ENCODE results near the gene MAPKAP1.

Gene MAPKAP1

DNA sequence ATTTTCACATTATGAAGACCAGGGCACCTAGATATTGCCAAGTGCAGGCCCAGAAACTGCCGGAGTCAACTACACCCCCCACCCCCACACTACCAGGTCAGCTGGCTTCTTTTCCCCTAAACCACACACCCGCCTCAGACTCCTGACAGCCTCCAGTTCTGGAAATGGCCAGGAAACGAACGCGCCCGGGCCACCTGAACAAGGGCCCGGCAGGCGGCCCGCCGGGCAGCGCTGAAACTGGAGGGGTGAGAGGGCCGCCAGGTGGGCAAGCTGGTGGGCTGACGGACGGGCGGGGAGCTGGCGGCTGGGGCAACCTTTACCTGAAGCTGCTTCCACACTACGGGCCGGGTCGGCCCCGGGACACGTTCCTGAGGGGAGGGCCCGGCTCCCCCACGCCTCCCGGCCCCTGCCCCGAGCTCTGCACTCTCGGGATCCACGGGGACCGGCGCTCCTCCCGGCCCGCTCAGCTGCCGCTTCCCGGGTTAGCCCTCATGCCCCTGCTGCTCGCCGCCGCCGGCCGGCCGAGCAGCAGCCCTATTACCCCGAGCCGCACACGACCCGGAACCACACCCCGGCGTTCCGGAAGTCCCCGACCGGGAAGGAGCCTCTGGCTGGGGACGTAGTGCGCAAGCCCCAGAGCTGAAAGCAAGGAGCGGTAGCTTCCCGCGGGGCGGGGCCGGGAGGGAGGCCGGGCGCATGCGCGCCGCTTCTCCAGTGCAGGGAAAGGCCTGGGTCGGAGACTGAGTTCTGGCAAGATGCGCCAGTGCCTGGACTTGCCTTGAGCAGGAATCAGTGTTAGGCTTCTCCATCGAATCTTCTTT is at the start of gene MAPKAP1:
Gene MAPKAP1, minus strand, starts transcription at position 558 of the 821 bp plus-strand sequence. CDS start 34,634 bp downstream, outside the sequence.
- Histone ChIP-seq H3K27me3 (ENCODE audit: control insufficient read depth in 1 of 2, insufficient read depth in 2 of 2, low read length in 2 of 2) (no peaks in the 10 kb centered on the region), H3K4me1 (ENCODE audit: control insufficient read depth, insufficient read depth, low read length) (peaks cover 15% of the 10 kb centered on the region), H3K9ac (ENCODE audit: low read length in 2 of 2) (peak within 1 kb of the TSS; percentile 73 to 87), H3K4me3 (ENCODE audit: low read length in 2 of 2) (peak within 1 kb of the TSS; percentile 77 to 85), H3K36me3 (ENCODE audit: control insufficient read depth in 2 of 2, insufficient read depth in 2 of 2, low read length in 2 of 2) (no peaks in the 10 kb centered on the region), H3K9me3 (ENCODE audit: control insufficient read depth in 2 of 2, low read length in 2 of 2) (no peaks in the 10 kb centered on the region), H3K27ac (ENCODE audit: low read length) (peak within 1 kb of the TSS; percentile 62)

DNA sequence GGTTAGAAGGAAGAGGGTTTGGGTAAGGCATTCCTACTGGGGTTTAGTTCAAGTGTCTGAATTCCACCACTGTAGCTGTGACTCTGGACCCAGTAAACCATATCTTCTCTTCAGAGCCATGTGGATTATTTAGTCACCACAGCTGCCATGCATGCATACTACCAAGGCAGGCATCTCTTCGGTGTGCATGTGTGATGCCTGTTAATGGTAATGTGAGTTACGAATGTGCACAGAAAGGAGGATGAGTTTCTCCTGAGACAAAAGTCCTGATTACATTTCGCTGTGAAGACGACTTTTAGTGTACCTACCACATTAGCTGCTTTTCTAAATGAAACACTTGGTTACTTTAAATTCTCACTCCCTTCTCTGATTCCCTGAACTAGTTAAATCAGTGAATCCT is 49.5 kb upstream of the MAPKAP1 start:
- no peaks in the 10 kb centered on the region for H3K27me3 ChIP-seq (ENCODE audit: control insufficient read depth in 1 of 2, insufficient read depth in 2 of 2, low read length in 2 of 2)
- no peaks in the 10 kb centered on the region for H3K36me3 ChIP-seq (ENCODE audit: control insufficient read depth in 2 of 2, insufficient read depth in 2 of 2, low read length in 2 of 2)
- H3K9me3 ChIP-seq (ENCODE audit: control insufficient read depth in 2 of 2, low read length in 2 of 2), result no peaks in the 10 kb centered on the region
- H3K4me3 ChIP-seq (ENCODE audit: low read length in 2 of 2), result peak overlapping the region in 1 of 2 donors; percentile 3
- H3K4me1 ChIP-seq (ENCODE audit: control insufficient read depth, insufficient read depth, low read length), result peaks cover 20% of the 10 kb centered on the region
- H3K9ac ChIP-seq (ENCODE audit: low read length in 2 of 2), result no peak overlapping the region
- no peak overlapping the region for H3K27ac ChIP-seq (ENCODE audit: low read length)

DNA sequence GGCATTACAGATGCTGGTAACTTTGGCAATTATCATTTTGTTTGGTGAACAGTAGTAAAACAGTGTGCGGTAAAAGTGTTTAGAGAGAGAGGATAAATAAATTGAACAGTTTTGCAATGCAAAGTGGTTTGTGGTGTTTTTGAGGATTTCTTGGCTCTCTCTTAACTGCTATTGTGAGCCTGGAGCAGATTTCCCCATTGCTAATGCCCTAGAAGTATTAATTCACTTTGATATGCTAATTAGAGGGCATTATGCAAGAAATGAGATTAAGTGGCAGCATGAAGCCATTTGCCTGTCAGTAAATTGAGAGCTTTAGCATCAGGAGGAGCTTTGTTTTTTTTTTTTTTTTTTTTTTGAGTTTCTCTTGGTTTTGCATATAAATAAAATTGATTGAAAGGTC is 48.3 kb upstream of the MAPKAP1 start:
- Histone ChIP-seq H3K9ac (ENCODE audit: low read length in 2 of 2) (no peak overlapping the region), H3K4me1 (ENCODE audit: control insufficient read depth, insufficient read depth, low read length) (peaks cover 19% of the 10 kb centered on the region), H3K36me3 (ENCODE audit: control insufficient read depth in 2 of 2, insufficient read depth in 2 of 2, low read length in 2 of 2) (no peaks in the 10 kb centered on the region), H3K9me3 (ENCODE audit: control insufficient read depth in 2 of 2, low read length in 2 of 2) (no peaks in the 10 kb centered on the region), H3K27me3 (ENCODE audit: control insufficient read depth in 1 of 2, insufficient read depth in 2 of 2, low read length in 2 of 2) (no peaks in the 10 kb centered on the region), H3K4me3 (ENCODE audit: low read length in 2 of 2) (no peak overlapping the region), H3K27ac (ENCODE audit: low read length) (no peak overlapping the region)

DNA sequence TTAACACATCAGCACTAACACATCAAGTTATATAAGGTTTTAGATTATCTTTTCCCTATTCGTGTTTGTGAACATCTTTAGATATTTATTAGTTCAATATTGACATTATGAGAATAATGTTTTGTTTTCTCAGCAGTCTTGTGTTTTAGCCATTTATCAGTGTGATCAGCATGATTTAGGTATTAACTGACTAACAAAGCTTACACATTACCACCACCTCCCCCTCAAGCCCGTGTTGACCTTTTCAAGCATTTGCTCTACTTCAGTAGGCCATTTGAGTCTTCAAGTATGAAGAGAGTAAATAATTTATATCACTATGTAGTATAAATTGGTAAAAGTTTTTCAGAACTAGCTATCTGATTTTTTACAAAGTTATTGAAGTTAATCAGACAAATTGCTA is 47.1 kb upstream of the MAPKAP1 start:
- H3K4me1 ChIP-seq (ENCODE audit: control insufficient read depth, insufficient read depth, low read length), result peaks cover 15% of the 10 kb centered on the region
- peak overlapping the region in 1 of 2 donors; percentile 23 for H3K9ac ChIP-seq (ENCODE audit: low read length in 2 of 2)
- peak overlapping the region; percentile 4 to 24 for H3K4me3 ChIP-seq (ENCODE audit: low read length in 2 of 2)
- no peak overlapping the region for H3K27ac ChIP-seq (ENCODE audit: low read length)
- no peaks in the 10 kb centered on the region for H3K27me3 ChIP-seq (ENCODE audit: control insufficient read depth in 1 of 2, insufficient read depth in 2 of 2, low read length in 2 of 2)
- H3K9me3 ChIP-seq (ENCODE audit: control insufficient read depth in 2 of 2, low read length in 2 of 2), result no peaks in the 10 kb centered on the region
- no peaks in the 10 kb centered on the region for H3K36me3 ChIP-seq (ENCODE audit: control insufficient read depth in 2 of 2, insufficient read depth in 2 of 2, low read length in 2 of 2)

DNA sequence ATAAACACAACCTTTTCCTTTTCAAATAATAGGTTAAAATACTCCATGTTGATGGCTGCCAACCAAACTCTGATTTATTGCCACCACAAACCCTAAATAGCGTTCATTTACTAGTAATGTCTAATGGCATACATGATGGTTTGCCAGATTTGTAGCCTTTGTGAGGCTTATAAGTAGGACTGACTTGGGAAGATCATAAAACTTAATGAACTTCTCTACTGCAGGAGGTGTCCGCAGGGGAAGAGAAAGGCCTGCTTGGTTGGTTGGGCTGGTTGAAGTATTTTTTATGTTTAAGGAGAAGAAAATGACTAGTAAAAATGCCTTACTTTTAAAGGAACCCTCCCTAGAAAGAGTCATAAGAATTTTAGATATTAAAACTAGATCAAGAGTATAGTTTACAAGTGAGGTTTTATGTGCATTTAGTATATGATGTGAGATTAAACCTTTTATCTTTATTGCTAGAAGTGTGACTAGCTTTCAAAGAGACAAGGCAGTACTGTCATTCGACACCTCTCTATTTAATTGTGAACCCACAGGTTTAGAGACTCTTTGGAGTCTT is 45.1 kb upstream of the MAPKAP1 start:
- no peaks in the 10 kb centered on the region for H3K36me3 ChIP-seq (ENCODE audit: control insufficient read depth in 2 of 2, insufficient read depth in 2 of 2, low read length in 2 of 2)
- H3K4me1 ChIP-seq (ENCODE audit: control insufficient read depth, insufficient read depth, low read length), result peaks cover 10% of the 10 kb centered on the region
- H3K27me3 ChIP-seq (ENCODE audit: control insufficient read depth in 1 of 2, insufficient read depth in 2 of 2, low read length in 2 of 2), result no peaks in the 10 kb centered on the region
- peak overlapping the region; percentile 32 for H3K27ac ChIP-seq (ENCODE audit: low read length)
- peak overlapping the region in 1 of 2 donors; percentile 6 for H3K9ac ChIP-seq (ENCODE audit: low read length in 2 of 2)
- no peaks in the 10 kb centered on the region for H3K9me3 ChIP-seq (ENCODE audit: control insufficient read depth in 2 of 2, low read length in 2 of 2)
- H3K4me3 ChIP-seq (ENCODE audit: low read length in 2 of 2), result peak overlapping the region; percentile 45 to 96

DNA sequence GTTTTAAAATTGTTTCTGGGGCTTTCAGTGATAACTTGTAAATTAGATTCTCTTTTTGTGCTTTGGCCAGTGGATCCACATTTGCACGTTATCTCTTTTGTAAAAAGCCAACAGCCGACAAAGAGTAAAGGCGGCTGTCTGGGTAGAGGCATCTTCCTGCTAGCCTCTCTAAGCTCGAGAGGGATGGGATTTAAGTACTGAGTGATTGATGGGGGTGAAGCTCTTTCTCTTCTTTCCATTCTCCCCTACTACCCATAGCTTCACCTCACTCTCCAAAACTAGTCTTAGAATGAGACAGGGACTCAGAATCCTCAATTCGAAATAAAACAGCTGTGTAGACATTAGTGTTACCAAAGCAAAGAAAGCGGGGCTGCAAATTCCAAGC is 43.6 kb upstream of the MAPKAP1 start:
- peak overlapping the region in 1 of 2 donors; percentile 87 for H3K9ac ChIP-seq (ENCODE audit: low read length in 2 of 2)
- peak overlapping the region; percentile 84 to 96 for H3K4me3 ChIP-seq (ENCODE audit: low read length in 2 of 2)
- H3K4me1 ChIP-seq (ENCODE audit: control insufficient read depth, insufficient read depth, low read length), result peaks cover 14% of the 10 kb centered on the region

DNA sequence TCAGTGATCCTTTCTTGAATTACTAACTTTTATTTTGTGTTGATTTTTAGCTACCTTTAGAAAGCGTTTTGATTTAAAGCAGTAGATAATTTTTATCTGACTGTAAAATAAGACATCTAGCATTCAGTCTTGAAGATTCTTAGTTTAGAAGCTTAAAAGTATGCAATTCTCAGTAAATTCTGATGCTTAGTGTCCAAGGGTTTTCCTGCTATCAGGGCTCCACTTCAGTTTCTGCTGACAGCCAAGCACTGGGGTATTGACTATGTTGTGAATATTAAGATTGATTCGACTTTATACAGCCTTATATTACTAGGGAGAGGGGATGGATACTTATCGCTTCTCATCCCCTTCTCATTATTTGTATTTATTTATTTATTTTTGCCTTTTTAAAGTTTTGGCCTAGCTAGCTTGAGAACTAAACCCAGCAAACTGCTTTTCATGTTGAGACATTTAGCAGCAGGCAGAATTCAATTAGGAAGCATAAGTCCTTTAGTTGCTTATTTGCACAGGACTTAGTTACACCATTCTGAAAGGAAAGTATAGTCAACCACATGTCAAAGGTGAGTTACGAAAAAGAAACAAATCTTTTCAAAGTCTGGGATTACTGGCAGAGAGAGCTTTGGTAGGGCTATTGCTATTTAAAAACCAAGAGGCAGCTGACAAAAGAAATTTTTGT is 43.1 kb upstream of the MAPKAP1 start:
- Histone ChIP-seq H3K36me3 (ENCODE audit: control insufficient read depth in 2 of 2, insufficient read depth in 2 of 2, low read length in 2 of 2) (no peaks in the 10 kb centered on the region), H3K27me3 (ENCODE audit: control insufficient read depth in 1 of 2, insufficient read depth in 2 of 2, low read length in 2 of 2) (no peaks in the 10 kb centered on the region), H3K4me3 (ENCODE audit: low read length in 2 of 2) (peak overlapping the region; percentile 84 to 96), H3K9ac (ENCODE audit: low read length in 2 of 2) (peak overlapping the region; percentile 2 to 87), H3K9me3 (ENCODE audit: control insufficient read depth in 2 of 2, low read length in 2 of 2) (no peaks in the 10 kb centered on the region), H3K27ac (ENCODE audit: low read length) (peak overlapping the region; percentile 3), H3K4me1 (ENCODE audit: control insufficient read depth, insufficient read depth, low read length) (peaks cover 15% of the 10 kb centered on the region)

More for the DNA sequence above, 43.6 kb upstream of the MAPKAP1 start:
- Histone ChIP-seq H3K9me3 (ENCODE audit: control insufficient read depth in 2 of 2, low read length in 2 of 2) (no peaks in the 10 kb centered on the region), H3K36me3 (ENCODE audit: control insufficient read depth in 2 of 2, insufficient read depth in 2 of 2, low read length in 2 of 2) (no peaks in the 10 kb centered on the region), H3K27ac (ENCODE audit: low read length) (peak overlapping the region; percentile 3), H3K27me3 (ENCODE audit: control insufficient read depth in 1 of 2, insufficient read depth in 2 of 2, low read length in 2 of 2) (no peaks in the 10 kb centered on the region)

DNA sequence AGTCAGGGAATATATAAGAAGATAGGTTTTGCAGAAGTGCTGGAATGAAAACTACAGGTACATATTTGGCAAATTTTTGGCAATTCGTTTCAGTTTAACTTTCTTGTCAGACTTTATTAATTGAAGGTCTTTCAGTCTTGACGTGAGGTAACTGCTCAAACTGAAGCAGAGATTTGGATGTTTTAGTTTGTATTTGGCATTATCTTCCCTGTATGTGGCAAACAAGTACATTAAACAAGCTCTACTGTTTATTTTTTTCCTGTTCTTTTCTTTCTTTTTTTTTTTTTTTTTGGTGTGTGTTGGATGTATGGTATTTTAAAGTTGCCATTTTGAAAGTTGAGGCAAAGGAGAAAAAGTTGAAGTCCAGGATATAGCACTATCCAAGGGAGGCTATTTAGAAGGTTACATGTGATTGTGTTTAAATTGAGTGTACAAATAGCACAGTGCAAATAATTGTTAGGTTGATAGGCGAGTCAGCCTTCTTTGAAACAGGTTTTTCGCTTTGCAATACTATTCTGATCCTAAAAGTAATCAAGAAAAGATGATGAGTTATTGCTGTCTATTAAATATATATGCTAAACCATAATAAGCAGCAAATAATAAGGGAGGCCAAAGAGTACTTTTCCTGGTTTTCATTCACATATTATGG is 42.4 kb upstream of the MAPKAP1 start:
- Histone ChIP-seq H3K4me1 (ENCODE audit: control insufficient read depth, insufficient read depth, low read length) (peaks cover 19% of the 10 kb centered on the region), H3K4me3 (ENCODE audit: low read length in 2 of 2) (peak overlapping the region; percentile 84 to 96), H3K27me3 (ENCODE audit: control insufficient read depth in 1 of 2, insufficient read depth in 2 of 2, low read length in 2 of 2) (no peaks in the 10 kb centered on the region), H3K9me3 (ENCODE audit: control insufficient read depth in 2 of 2, low read length in 2 of 2) (no peaks in the 10 kb centered on the region), H3K9ac (ENCODE audit: low read length in 2 of 2) (peak overlapping the region; percentile 2 to 87), H3K27ac (ENCODE audit: low read length) (peak overlapping the region; percentile 3), H3K36me3 (ENCODE audit: control insufficient read depth in 2 of 2, insufficient read depth in 2 of 2, low read length in 2 of 2) (no peaks in the 10 kb centered on the region)

DNA sequence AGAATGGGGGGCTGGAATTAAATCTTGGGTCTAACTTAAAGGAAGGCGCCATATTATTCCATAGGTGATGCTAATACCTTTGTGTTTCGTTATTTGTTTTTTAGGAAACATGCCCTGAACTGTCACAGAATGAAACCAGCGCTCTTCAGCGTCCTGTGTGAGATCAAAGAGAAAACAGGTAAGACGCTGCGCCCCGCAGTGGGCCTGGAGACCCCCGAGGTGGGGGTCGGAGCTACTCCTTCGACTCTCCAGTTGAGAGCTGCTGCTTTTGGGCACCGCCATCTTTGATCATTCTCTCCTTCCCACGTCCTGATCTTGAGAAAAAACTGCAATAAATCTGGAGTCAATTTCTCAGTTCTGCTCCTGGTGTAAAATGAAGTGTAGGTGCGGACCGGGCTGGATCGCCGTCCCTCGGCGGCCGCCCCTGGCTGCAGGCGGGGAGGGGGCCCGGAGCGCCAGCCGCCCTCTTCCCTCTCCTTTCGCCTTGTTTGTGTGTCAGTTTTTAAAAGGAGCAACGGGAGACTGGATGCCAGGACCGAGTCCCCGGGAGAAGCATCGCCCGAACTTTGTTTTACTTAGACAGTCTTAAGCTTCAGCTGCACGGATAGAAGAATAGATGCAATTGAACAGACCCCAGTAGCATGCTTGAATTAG is 41.6 kb upstream of the MAPKAP1 start:
- peak overlapping the region; percentile 84 to 87 for H3K9ac ChIP-seq (ENCODE audit: low read length in 2 of 2)
- no peaks in the 10 kb centered on the region for H3K36me3 ChIP-seq (ENCODE audit: control insufficient read depth in 2 of 2, insufficient read depth in 2 of 2, low read length in 2 of 2)
- H3K4me3 ChIP-seq (ENCODE audit: low read length in 2 of 2), result peak overlapping the region; percentile 84 to 96
- H3K27me3 ChIP-seq (ENCODE audit: control insufficient read depth in 1 of 2, insufficient read depth in 2 of 2, low read length in 2 of 2), result no peaks in the 10 kb centered on the region
- peak overlapping the region; percentile 87 for H3K27ac ChIP-seq (ENCODE audit: low read length)
- H3K9me3 ChIP-seq (ENCODE audit: control insufficient read depth in 2 of 2, low read length in 2 of 2), result no peaks in the 10 kb centered on the region
- H3K4me1 ChIP-seq (ENCODE audit: control insufficient read depth, insufficient read depth, low read length), result peaks cover 19% of the 10 kb centered on the region
